ENCODE data around the gene PRKCG.

PRKCG gene

GRCh38 chr19:53904909-53905308 is 22.9 kb downstream of the PRKCG start:
- Histone ChIP-seq H3K27me3 (ENCODE audit: insufficient read depth, poor library complexity, severe bottlenecking) (peaks cover 37% of the 10 kb centered on the region), H3K4me3 (ENCODE audit: severe bottlenecking) (no peak overlapping the region), H3K36me3 (ENCODE audit: low read depth) (no peaks in the 10 kb centered on the region), H3K9me3 (ENCODE audit: severe bottlenecking) (no peaks in the 10 kb centered on the region), H3K4me1 (ENCODE audit: insufficient read depth, poor library complexity, severe bottlenecking) (peaks cover 5% of the 10 kb centered on the region), H3K27ac (ENCODE audit: poor library complexity, severe bottlenecking) (no peak overlapping the region)
- DNase-seq (ENCODE audit: low spot score) (no peak), ATAC-seq (ENCODE audit: low read depth) (peak; percentile 29; the same call in 1 of the 3 replicates)
- no peak for TF ChIP-seq CTCF (IDR thresholded peaks at IDR 0.05; ENCODE audit: poor library complexity, severe bottlenecking)

- no peaks in the 10 kb centered on the region for H3K9me3 ChIP-seq (ENCODE audit: severe bottlenecking)
- ATAC-seq (ENCODE audit: low read depth) (no peak), DNase-seq (ENCODE audit: low spot score) (no peak)
- H3K4me3 ChIP-seq (ENCODE audit: severe bottlenecking) = no peak overlapping the region
- TF ChIP-seq CTCF (IDR thresholded peaks at IDR 0.05; ENCODE audit: poor library complexity, severe bottlenecking) = no peak
- peaks cover 1% of the 10 kb centered on the region for H3K4me1 ChIP-seq (ENCODE audit: insufficient read depth, poor library complexity, severe bottlenecking)
- no peaks in the 10 kb centered on the region for H3K36me3 ChIP-seq (ENCODE audit: low read depth)
- H3K27ac ChIP-seq (ENCODE audit: poor library complexity, severe bottlenecking) = no peak overlapping the region
- peaks cover 46% of the 10 kb centered on the region for H3K27me3 ChIP-seq (ENCODE audit: insufficient read depth, poor library complexity, severe bottlenecking)
Observed at GRCh38 chr19:53905787-53906186, 23.8 kb downstream of the PRKCG start.

- Histone ChIP-seq H3K4me3 (ENCODE audit: severe bottlenecking) (no peak overlapping the region), H3K27ac (ENCODE audit: poor library complexity, severe bottlenecking) (no peak overlapping the region), H3K4me1 (ENCODE audit: insufficient read depth, poor library complexity, severe bottlenecking) (no peaks in the 10 kb centered on the region), H3K27me3 (ENCODE audit: insufficient read depth, poor library complexity, severe bottlenecking) (peaks cover 53% of the 10 kb centered on the region), H3K36me3 (ENCODE audit: low read depth) (no peaks in the 10 kb centered on the region), H3K9me3 (ENCODE audit: severe bottlenecking) (no peaks in the 10 kb centered on the region)
- DNase-seq (ENCODE audit: low spot score) (peak; percentile 54), ATAC-seq (ENCODE audit: low read depth) (peak; percentile 36)
- peak; percentile 85 for TF ChIP-seq CTCF (IDR thresholded peaks at IDR 0.05; ENCODE audit: poor library complexity, severe bottlenecking)
Observed at GRCh38 chr19:53906211-53907192, 24.5 kb downstream of the PRKCG start.

- DNase-seq (ENCODE audit: low spot score) (no peak), ATAC-seq (ENCODE audit: low read depth) (no peak)
- Histone ChIP-seq H3K9me3 (ENCODE audit: severe bottlenecking) (no peaks in the 10 kb centered on the region), H3K36me3 (ENCODE audit: low read depth) (no peaks in the 10 kb centered on the region), H3K4me3 (ENCODE audit: severe bottlenecking) (no peak overlapping the region), H3K27ac (ENCODE audit: poor library complexity, severe bottlenecking) (no peak overlapping the region), H3K27me3 (ENCODE audit: insufficient read depth, poor library complexity, severe bottlenecking) (peaks cover 53% of the 10 kb centered on the region), H3K4me1 (ENCODE audit: insufficient read depth, poor library complexity, severe bottlenecking) (no peaks in the 10 kb centered on the region)
- no peak for TF ChIP-seq CTCF (IDR thresholded peaks at IDR 0.05; ENCODE audit: poor library complexity, severe bottlenecking)
Observed at GRCh38 chr19:53907193-53907581, 25.2 kb downstream of the PRKCG start.

GRCh38 chr19:53907690-53908089 is 25.7 kb downstream of the PRKCG start:
- no peaks in the 10 kb centered on the region for H3K9me3 ChIP-seq (ENCODE audit: severe bottlenecking)
- peaks cover 53% of the 10 kb centered on the region for H3K27me3 ChIP-seq (ENCODE audit: insufficient read depth, poor library complexity, severe bottlenecking)
- H3K4me1 ChIP-seq (ENCODE audit: insufficient read depth, poor library complexity, severe bottlenecking) = no peaks in the 10 kb centered on the region
- ATAC-seq (ENCODE audit: low read depth) = no peak
- no peak for DNase-seq (ENCODE audit: low spot score)
- H3K27ac ChIP-seq (ENCODE audit: poor library complexity, severe bottlenecking) = no peak overlapping the region
- no peak overlapping the region for H3K4me3 ChIP-seq (ENCODE audit: severe bottlenecking)
- no peak for TF ChIP-seq CTCF (IDR thresholded peaks at IDR 0.05; ENCODE audit: poor library complexity, severe bottlenecking)
- no peaks in the 10 kb centered on the region for H3K36me3 ChIP-seq (ENCODE audit: low read depth)
